NCI-H1417 (cell line): ENCODE data around the gene RAD18.

Experiments
- DNase-seq, 3 experiments: peaks; one replicate each; lab custom pipeline; 2025; lab: John Stamatoyannopoulos, UW

The RAD18 gene

DNA sequence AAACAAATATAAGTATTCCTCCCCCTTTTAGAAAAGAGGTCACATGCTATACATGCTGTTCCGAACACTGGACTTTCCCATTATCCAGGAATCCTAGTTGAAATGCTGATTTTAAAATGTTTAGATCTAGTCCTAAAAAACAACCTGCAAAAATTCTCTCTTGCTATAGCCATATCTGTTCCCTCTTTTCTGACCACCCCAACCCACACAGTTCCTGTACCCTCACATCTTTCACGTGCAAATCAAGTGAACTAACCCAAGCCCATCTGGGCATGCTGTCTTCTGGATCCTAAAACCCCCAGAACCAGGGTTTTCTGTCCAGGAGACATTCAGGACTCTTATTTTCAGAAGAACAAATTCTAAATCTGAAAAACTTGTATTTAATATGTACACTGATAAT lies 67.4 kb downstream of the RAD18 start:
- no peak for DNase-seq

DNA sequence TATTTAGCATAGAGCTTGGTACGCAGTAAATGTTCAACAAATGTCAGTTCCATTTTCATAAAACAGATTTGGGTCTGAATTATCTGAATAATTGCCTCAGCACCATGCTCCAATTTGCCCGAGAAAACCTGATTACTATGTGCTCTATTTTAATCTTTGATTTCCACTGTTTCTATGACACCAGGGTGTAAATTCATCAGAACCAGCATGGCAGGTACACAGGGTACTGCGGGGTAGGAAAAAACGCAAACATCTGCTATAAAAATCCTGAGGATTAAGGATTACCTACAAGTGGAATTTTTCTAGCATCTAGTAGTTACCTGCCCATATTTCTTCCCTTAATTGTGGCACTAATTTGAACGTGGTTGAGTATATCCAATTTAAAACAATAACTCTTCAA lies 70.3 kb downstream of the RAD18 start:
- no peak for DNase-seq

GRCh38 chr3:8891774-8892173 lies 71.5 kb downstream of the RAD18 start:
- no peak for DNase-seq

GRCh38 chr3:8891303-8891702 lies 72.0 kb downstream of the RAD18 start:
- no peak for DNase-seq

DNA sequence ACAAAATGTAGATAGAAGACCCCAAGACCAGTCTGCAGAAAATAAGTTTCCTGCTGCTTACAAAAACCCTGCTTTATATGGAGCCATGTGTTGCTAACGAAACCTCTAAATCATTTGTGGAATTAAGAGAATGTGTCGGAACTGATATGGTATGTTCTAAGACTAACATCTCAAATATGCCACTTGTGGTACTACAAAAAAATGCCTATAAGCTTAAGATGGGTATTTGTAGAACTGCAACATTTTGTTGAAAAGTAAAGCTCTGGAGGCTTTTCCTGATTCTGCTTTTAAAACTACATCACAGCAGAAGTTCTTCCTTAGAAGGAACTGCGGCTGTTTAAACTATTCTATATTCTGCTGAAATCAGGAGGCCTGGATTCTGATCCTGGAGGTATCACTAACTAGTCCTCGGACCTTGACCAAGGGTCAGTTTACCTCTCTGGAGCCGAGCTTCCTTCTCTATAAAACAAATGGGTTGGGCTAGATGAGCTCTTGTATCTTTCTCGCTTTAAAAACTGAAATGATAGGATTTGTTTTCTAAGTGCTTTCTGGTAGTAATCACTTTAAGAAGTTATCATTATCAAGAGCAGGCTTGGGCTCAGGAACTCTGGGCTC lies 74.9 kb downstream of the RAD18 start:
- no peak for DNase-seq

DNA sequence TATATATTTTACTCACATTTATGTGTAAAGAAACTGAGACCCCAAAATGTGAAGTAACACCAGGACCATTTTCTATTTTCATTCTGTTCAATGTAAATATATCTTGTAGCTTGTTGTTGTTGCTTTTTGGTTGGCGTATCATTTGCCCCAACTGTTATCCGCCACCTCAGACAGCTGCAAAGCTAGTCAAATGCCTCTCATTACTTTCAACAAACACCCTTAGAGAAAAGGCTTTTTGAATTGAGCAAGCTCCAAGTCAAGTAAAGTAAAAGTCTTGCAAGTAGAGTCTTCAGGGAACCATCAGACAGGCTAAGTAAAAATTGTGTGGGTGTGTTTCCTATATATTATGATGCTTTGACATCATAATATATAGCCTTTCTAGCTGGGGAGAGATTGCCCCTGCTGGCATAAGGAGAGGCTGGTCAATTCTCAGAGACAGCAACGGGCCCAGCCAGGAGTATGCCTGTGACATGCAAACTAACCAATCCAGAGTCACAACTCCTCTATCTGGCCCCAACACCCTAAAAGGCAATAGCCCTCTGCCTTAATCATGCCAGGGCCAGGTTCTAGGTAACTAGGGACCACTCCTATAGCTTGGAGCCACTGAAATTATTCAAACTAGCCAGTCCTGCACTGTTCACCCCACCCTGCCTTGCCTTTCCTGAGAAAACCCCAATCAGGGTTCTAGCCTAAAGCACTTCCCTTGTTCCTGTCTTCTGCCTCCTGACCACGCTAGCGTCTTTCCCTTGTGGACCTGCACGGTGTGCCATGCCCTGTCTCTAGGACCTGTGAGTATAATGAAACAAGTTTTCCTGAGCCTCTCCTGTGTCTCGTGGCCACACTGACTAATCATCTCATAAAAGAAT lies 75.6 kb downstream of the RAD18 start:
- DNase-seq: no peak

DNA sequence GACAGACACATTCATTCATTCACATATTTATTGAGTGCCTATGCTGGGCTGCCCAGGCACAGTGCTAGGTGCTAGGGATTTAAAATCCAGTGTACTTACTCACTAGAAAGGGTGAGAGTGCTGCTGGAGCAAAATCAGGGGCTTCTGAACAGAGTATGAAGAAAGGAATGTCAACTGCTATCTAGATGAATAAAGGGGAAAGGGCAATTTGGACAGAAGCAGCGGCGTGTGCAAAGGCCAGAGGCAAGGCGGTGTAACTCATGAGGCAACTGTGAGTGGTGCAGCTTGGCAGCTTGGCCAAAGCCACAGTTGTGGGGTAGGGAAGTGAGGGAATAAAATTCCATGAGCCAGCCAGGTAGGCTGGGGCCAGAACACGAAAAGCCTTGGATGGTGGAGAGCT lies 76.7 kb downstream of the RAD18 start:
- no peak for DNase-seq

DNA sequence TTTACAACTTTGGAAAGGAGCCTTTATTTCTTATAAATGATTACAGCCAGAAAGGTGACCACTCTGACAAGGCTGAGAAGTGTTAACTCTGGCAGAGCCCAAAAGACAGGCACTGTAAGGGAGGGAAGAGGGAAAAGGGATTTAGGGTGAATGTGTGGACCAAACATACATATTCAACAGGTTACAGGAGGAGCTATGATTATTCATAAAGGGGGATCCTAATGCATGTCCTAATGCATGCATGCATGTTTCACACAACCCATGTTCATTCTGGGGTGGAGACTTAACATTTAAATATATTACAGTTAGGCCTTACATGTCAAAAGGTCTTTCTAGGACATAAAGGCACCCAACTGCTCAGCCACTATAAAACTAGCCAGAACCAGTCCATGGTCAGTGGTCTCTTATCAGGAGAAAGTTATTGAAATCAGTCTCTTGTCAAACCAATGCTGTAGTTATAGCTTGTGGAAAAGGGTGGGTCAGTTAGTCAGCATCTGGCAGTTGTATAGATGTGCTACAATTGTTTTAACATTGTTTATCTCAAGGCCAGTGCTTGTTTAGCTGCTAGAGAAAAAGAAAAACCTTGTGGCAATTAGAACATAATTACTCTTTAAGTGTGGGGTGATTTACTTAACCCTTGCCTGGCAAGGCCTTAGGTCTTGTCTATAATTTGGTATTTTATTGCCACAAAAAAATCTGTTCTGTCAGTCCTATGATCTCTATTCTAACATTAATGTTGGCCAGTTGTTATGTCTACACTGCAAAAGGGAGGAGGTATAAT lies 77.5 kb downstream of the RAD18 start:
- DNase-seq: peak in 1 of 3 experiments; percentile 37

DNA sequence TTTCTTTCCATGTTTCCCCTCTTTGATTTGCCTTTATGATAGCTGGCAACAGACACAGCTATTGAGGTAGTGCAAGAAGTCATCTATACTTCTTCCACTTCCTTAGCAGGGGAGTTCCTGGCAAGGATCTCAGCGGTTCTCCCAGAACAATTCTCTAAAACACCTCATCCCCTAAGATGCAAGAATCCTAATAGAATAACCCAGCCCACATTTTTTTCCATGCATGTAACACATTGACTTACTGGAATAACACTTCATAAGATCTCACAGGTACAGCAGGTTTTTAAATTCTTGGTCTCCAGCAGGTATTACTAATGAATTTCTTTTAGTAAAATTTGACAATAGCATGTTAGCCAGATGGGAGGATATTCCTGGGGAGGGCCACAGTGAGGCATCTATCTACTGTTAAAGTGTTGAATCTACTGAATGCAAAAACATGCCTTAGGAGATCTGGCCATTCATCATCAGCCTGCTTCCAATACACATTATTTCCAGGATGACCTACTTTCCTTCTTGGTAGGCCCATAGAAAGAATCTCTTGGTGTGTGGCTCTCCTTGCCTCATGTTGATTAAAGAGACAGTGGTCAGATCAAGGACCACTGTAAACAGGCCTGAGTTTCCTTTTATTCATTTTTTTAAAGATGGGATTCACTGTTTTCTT lies 78.5 kb downstream of the RAD18 start:
- DNase-seq: no peak

DNA sequence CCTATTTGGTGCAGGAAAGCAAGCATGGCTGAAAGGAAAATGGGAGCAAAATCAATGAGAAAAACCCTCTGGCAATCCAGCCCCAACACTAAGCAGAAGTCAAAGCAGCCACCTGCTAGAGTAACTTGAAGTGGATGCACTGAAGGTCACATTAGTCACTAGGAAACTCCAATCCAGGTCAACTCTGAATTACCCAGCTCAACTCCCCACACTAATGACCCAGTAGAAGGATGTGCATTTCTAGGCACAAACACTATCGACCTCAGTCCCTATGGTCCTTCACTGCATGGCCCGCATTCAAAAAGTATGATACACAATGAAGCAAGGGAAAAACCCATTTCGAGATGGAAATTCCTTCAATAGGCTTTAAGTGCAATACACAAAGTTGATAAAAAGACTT lies 80.6 kb downstream of the RAD18 start:
- DNase-seq: no peak

DNA sequence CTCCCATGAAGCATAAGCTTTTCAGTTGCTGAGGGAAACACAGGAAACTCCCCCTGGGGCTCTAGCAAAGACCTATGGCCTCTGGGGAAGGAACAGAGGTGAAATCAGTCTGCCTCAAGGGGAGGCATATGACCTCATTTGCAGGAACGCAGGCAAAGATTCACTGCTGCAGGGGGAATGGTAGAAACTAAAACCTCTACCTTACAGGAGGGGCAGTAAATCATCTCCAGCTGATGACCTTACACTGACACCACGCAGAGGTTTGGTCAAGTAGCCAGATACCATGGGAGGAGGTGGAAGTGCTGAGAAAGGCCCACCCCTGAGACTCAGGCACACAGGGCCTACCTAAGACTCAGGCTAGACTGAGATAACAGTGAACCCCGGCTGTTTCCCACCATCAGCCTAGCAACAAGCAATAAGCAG lies 81.1 kb downstream of the RAD18 start:
- no peak for DNase-seq

- no peak for DNase-seq
Measured at GRCh38 chr3:8879347-8879944, 83.8 kb downstream of the RAD18 start.

- no peak for DNase-seq
Measured at GRCh38 chr3:8875836-8876235, 87.4 kb downstream of the RAD18 start.

- DNase-seq: no peak
Measured at GRCh38 chr3:8873740-8874139, 89.5 kb downstream of the RAD18 start.

DNA sequence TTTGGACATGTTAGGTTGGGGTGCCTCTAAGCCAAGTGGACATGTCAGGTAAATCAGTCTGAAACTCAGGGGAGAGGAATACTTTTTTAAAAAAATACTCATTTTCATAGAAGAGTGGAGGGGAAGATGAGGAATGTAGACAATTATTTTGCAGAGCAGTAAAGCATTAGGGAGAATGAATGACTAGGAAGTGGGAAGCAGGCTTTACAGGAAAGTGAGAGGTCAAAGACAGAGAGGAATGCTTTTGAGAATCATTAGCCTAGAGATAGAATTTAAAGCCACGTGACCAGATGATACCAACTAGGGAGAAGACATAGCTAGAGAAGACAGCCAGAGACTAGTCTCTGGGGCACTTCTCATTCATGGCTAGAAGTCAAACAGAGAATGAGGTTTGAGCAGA lies 91.0 kb downstream of the RAD18 start:
- DNase-seq: no peak

GRCh38 chr3:8871306-8871705 lies 92.0 kb downstream of the RAD18 start:
- no peak for DNase-seq

DNA sequence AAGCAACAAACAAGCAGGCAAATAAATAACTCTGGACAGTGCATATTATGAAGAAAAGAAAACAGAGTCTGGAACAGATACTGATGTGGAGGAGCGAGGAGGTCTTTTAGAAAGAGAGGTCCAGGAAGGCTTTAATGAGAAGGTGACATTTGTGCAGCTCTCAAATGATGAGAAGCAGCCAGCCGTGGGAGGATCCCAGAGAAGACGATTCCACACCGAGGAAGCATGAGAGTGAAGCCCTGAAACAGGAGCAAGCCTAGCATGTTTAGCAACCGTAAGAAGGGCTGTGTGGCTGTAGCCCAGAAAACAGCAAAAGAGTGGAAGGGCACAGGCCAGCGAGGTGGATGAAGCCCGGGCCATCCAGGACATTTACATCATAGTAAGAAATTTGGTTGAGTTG lies 93.1 kb downstream of the RAD18 start:
- no peak for DNase-seq

GRCh38 chr3:8869613-8870012 lies 93.7 kb downstream of the RAD18 start:
- DNase-seq: no peak

DNA sequence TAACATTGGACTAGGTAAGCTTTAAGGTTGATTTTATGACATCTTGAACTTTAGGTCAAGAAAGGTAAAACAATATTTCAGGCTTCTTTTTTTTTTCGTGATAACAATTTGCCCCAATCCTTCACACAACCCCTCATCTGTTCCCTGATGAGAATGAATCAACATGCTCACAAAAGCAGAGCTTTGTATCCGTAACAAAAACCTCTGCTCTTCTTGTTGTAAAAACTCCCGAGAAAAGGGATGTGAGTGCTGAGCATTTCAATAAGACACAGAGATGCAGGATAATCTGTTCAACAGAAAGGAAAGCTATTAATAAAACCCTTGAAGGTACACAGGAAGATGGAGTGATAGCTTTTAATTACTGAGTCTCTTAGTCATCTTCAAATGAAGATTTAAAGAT lies 94.3 kb downstream of the RAD18 start:
- DNase-seq: no peak

- no peak for DNase-seq
Measured at GRCh38 chr3:8867646-8868045, 95.6 kb downstream of the RAD18 start.

GRCh38 chr3:8865697-8866096 lies 97.6 kb downstream of the RAD18 start:
- DNase-seq: no peak
